HepG2 (cell line): ENCODE measurements around the gene BAHCC1. TPM values are rescaled to one million over a fixed set of nuclear protein-coding genes. Genes with fewer than 3 reads are reported as not detected.

ENCODE experiments used
- ATAC-seq: fragments of 200-7000 bp; cut with Tn5 transposase; 3 replicates; pipeline ENCODE4 v1.9.1; 2020; ENCODE audit warnings: mild to moderate bottlenecking, moderate library complexity
- BruUV-seq: library from RNA; stranded (reverse); fragments of 400-500 nt; replicated peaks from 2 replicates; lab custom pipeline; 2021; lab: Mats Ljungman, UMichigan
- CTCF ChIA-PET: fragments of 300-600 bp; formaldehyde crosslinking; extraction: SDS; loops from one replicate; lab custom pipeline; 2021; ENCODE audit warnings: low total read pairs, inconsistent platforms, low intra/inter-chr PET ratio; lab: Yijun Ruan, JAX
- POLR2A ChIA-PET: fragments of 350-600 bp; sonication (Branson Sonifier 250); formaldehyde crosslinking; loops from one replicate; lab custom pipeline; 2020; ENCODE audit warnings: antibody characterized with exemption, inconsistent platforms; lab: Yijun Ruan, JAX
- DNase-seq: peaks from one replicate; pipeline ENCODE4 v3.0.0-alpha.2; 2015; ENCODE audit warnings: low spot score
- FAIRE-seq: peaks from 3 replicates; lab custom pipeline; 2011; peaks lifted over from hg19 to GRCh38; lab: Jason Lieb, UNC
- H2AFZ ChIP-seq: one replicate; pipeline ENCODE4 v1.6.1; 2011; ENCODE audit warnings: low read length, inconsistent platforms
- H3K27ac ChIP-seq: fragments of 300-600 bp; 3 replicates; pipeline ENCODE4 v1.8.0; 2011; ENCODE audit warnings: mixed run types, mild to moderate bottlenecking, mixed read lengths, low read length, inconsistent platforms; ENCODE audit not compliant: insufficient read depth; ENCODE audit errors: extremely low read length
- H3K27me3 ChIP-seq, 2 experiments: fragments of 200-600 bp in 1 of 2; 2 replicates in 1 of 2; 3 replicates in 1 of 2; pipeline versions ENCODE4 v1.6.0 to v1.8.0; 2011; ENCODE audit warnings: low read length in 2 of 2, mild to moderate bottlenecking in 2 of 2, moderate library complexity in 2 of 2, inconsistent platforms in 1 of 2; ENCODE audit not compliant: insufficient read depth in 2 of 2, control insufficient read depth in 1 of 2
- H3K36me3 ChIP-seq, 2 experiments: fragments of 200-600 bp in 1 of 2; replicated peaks in 1 of 2; 2 replicates in 1 of 2; 3 replicates in 1 of 2; pipeline versions ENCODE4 v1.5.1 to v1.8.0; 2011; ENCODE audit warnings: low read length in 2 of 2, inconsistent platforms in 1 of 2; ENCODE audit not compliant: insufficient read depth in 2 of 2, control insufficient read depth in 1 of 2
- H3K4me1 ChIP-seq: 2 replicates; pipeline ENCODE4 v1.5.1; 2012; ENCODE audit warnings: low read length, inconsistent platforms; ENCODE audit not compliant: insufficient read depth
- H3K4me2 ChIP-seq: 2 replicates; pipeline ENCODE4 v1.6.0; 2011; ENCODE audit warnings: low read depth, low read length, inconsistent platforms
- H3K4me3 ChIP-seq, 3 experiments: fragments of 200-600 bp in 1 of 3; sonication (generic), shearing (Covaris generic) in 1 of 3; replicated peaks in 1 of 3; 2 replicates each; pipeline ENCODE4 v1.5.1; 2011 to 2016; ENCODE audit warnings: low read length in 3 of 3, inconsistent platforms in 2 of 3, low read depth in 2 of 3, mild to moderate bottlenecking in 2 of 3, control low read depth in 1 of 3, mixed read lengths in 1 of 3; ENCODE audit not compliant: insufficient read depth in 1 of 3
- H3K79me2 ChIP-seq: one replicate; pipeline ENCODE4 v1.6.1; 2011; ENCODE audit warnings: low read length, inconsistent platforms; ENCODE audit not compliant: insufficient read depth
- H3K9ac ChIP-seq: 2 replicates; pipeline ENCODE4 v1.6.0; 2011; ENCODE audit warnings: mild to moderate bottlenecking, low read depth, low read length, inconsistent platforms; ENCODE audit not compliant: insufficient read depth
- H3K9me3 ChIP-seq: 2 replicates; pipeline ENCODE4 v1.5.1; 2012; ENCODE audit warnings: mild to moderate bottlenecking, low read length
- H4K20me1 ChIP-seq: 2 replicates; pipeline ENCODE4 v1.6.0; 2011; ENCODE audit warnings: inconsistent platforms, mild to moderate bottlenecking, low read length, moderate library complexity; ENCODE audit not compliant: insufficient read depth
- BORCS8-MEF2B ChIP-seq: sonication (generic); formaldehyde crosslinking; IDR thresholded peaks from 2 replicates; pipeline ENCODE4 v1.8.0; 2022; ENCODE audit warnings: mild to moderate bottlenecking, missing genetic modification reagents
- DNMT3B ChIP-seq: conservative IDR thresholded peaks from 2 replicates; pipeline ENCODE4 v1.6.1; 2016; ENCODE audit warnings: missing biosample characterization, control low read depth
- FOXA1 ChIP-seq, 2 experiments: fragments of 450-650 bp in 1 of 2; sonication (generic) in 1 of 2; formaldehyde crosslinking in 1 of 2; IDR thresholded peaks; 2 replicates each; pipeline versions ENCODE4 v1.4.0 to v1.6.1; 2016 to 2020; ENCODE audit warnings: missing genetic modification reagents in 1 of 2
- FOXA3 ChIP-seq: IDR thresholded peaks from 2 replicates; pipeline ENCODE4 v1.6.1; 2016; ENCODE audit warnings: missing genetic modification reagents, missing compliant biosample characterization
- GATA4 ChIP-seq: sonication (generic); IDR thresholded peaks from 2 replicates; pipeline ENCODE4 v1.6.1; 2016; ENCODE audit warnings: antibody characterized with exemption, low read depth, borderline replicate concordance
- LCORL ChIP-seq, 2 experiments: fragments of 450-650 bp in 1 of 2; sonication (generic) in 1 of 2; formaldehyde crosslinking in 1 of 2; IDR thresholded peaks; 2 replicates each; pipeline versions ENCODE4 v1.5.0 to v1.6.1; 2017 to 2020; ENCODE audit warnings: antibody characterized with exemption in 1 of 2, missing genetic modification reagents in 1 of 2
- MLLT10 ChIP-seq: sonication (generic); formaldehyde crosslinking; IDR thresholded peaks from 2 replicates; pipeline ENCODE4 v1.4.0; 2020; ENCODE audit warnings: missing genetic modification reagents
- NCOA1 ChIP-seq: sonication (generic); formaldehyde crosslinking; IDR thresholded peaks from 2 replicates; pipeline ENCODE4 v1.9.0; 2021; ENCODE audit warnings: missing genetic modification reagents
- PATZ1 ChIP-seq: sonication (generic); formaldehyde crosslinking; IDR thresholded peaks from 2 replicates; pipeline ENCODE4 v1.4.0; 2020; ENCODE audit warnings: missing genetic modification reagents
- SRY ChIP-seq: sonication (generic); formaldehyde crosslinking; IDR thresholded peaks from 2 replicates; pipeline ENCODE4 v1.8.0; 2022; ENCODE audit warnings: mild to moderate bottlenecking, missing genetic modification reagents
- ZBTB8A ChIP-seq: sonication (generic); formaldehyde crosslinking; IDR thresholded peaks from 2 replicates; pipeline ENCODE4 v1.4.0; 2020; ENCODE audit warnings: mild to moderate bottlenecking, low read depth, missing genetic modification reagents, borderline replicate concordance
- ZKSCAN1 ChIP-seq: fragments of 150-350 bp; IDR thresholded peaks from 2 replicates; pipeline ENCODE4 v1.6.1; 2014; ENCODE audit warnings: low read length
- ZNF143 ChIP-seq: sonication (generic); formaldehyde crosslinking; IDR thresholded peaks from 2 replicates; pipeline ENCODE4 v1.4.0; 2020; ENCODE audit warnings: missing genetic modification reagents
- ZNF788 ChIP-seq: sonication (generic); formaldehyde crosslinking; IDR thresholded peaks from 2 replicates; pipeline ENCODE4 v1.5.0; 2020; ENCODE audit warnings: mild to moderate bottlenecking, missing genetic modification reagents, borderline replicate concordance
- ZSCAN21 ChIP-seq: sonication (generic); formaldehyde crosslinking; IDR thresholded peaks from 2 replicates; pipeline ENCODE4 v1.8.0; 2022; ENCODE audit warnings: mild to moderate bottlenecking, missing genetic modification reagents, moderate library complexity, borderline replicate concordance
- WGBS: methylation state at CpG from one replicate; pipeline ENCODE4 v1.1.6; 2017; ENCODE audit warnings: low lambda C conversion rate; 5-methylcytosine and 5-hydroxymethylcytosine counted together
- in situ Hi-C: cut with HindIII; loops from 2 replicates; pipeline ENCODE4 v1.10.0; 2017; ENCODE audit warnings: low pct_unique_long_range_greater_than_20kb; ENCODE audit not compliant: extremely low pct_ligation_motif_present
- intact Hi-C: fragments of 100-400 bp; cut with micrococcal nuclease; formaldehyde crosslinking; loops from one replicate; pipeline ENCODE4 v1.10.0; 2022; ENCODE audit not compliant: unreplicated experiment
- polyA plus RNA-seq, 8 experiments: library from polyadenylated mRNA; depleted of rRNA in 3 of 8; stranded (reverse) in 7 of 8; unstranded in 1 of 8; fragments of >200 nt; fragmentation: Illumina TruSeq in 4 of 8; extraction: Trizol in 4 of 8; gene quantifications; 2 replicates each; pipeline versions ENCODE4 v1.2.1 to v1.2.3, GENCODE V29; 2011 to 2016; ENCODE audit warnings: low read depth in 4 of 8, missing spikeins in 1 of 8, mixed read lengths in 1 of 8; ENCODE audit not compliant: insufficient read depth in 1 of 8
- total RNA-seq, 5 experiments: library from RNA; depleted of rRNA; stranded (reverse); fragments of >200 nt; fragmentation: Illumina TruSeq; extraction: Trizol; gene quantifications; 2 replicates each; pipeline ENCODE4 v1.2.3, GENCODE V29; 2016; ENCODE audit warnings: low read depth in 1 of 5
- TF ChIP-seq, protein P1 (sequence below), 2 experiments: sonication (generic) in 1 of 2; formaldehyde crosslinking in 1 of 2; IDR thresholded peaks; 2 replicates each; pipeline versions ENCODE4 v1.4.0 to v1.6.1; 2018 to 2020; ENCODE audit warnings: missing genetic modification reagents in 2 of 2, borderline replicate concordance in 1 of 2, low read depth in 1 of 2, mild to moderate bottlenecking in 1 of 2, missing biosample characterization in 1 of 2

BAHCC1 gene
- total and polyA plus RNA-seq, 2 of the 13 experiments (the other 11 are each of a cell fraction or from before 2014, with no cell fraction given) = 1.4 to 1.7 TPM

DNA sequence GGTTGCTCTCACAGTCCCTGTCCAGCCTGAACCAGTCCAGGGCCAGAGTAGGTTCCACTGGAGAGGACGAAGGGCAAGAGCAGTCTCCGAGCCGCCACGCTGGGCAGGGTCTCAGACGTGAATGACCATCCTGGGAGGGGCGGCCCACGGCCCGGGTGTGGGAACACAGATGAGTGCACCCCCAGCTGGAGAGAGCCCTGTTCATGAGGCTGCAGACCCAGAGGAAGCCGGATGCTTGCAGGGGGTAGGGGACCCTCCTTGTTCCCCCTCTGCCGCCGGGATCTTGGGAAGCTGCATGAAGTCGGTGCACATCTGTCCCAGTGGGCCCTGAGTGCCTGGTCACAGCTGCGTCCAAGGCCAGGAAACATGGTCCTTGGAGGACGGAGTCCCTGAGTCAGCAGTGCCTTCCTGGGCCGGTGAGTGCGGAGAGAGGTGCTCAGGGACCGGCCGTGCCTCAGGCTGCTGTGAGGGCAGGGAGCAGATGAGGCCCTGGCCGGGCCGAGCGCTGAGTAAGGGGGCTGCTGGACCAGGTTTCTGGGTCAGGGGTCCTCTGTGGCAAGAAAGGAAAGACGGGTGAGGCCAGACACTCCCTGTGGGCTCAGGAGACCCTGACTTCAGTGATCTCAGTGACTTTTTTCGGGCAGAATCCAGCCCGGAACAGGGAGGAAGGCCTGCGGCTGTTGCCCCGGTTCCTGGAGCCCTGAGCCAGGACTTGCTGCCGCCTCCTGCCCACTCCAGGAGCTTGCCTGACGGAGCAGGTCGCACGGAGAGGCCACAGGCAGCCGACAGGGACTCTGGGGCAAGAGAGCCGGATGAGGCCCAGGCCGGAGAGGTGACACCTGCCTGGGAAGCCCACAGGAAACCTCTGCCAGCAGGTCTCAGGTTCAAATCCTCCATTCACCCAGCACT lies 71.6 kb downstream of the BAHCC1 start (continued):
- TF ChIP-seq LCORL (IDR thresholded peaks at IDR 0.05) (no peak), LCORL (CRISPR knock-in tag; IDR thresholded peaks at IDR 0.05) (peak; percentile 54; the same call in 1 of the 2 replicates)
- TF ChIP-seq, all 625 proteins: peak for 54

GRCh38 chr17:81468111-81468769 lies 73.0 kb downstream of the BAHCC1 start:
- in situ Hi-C loops (no loop called here), intact Hi-C loops (loop anchor here (1.0 kb wide), 1 partner anchor 40 kb away; no protein-coding TSS in a partner anchor)
- CTCF ChIA-PET = no interaction called here
- H4K20me1 ChIP-seq = no peaks in the 10 kb centered on the region
- POLR2A ChIA-PET = no interaction called here
- peak; percentile 23 for ATAC-seq
- H3K27me3 ChIP-seq = peaks cover 3 to 32% of the 10 kb centered on the region in 2 experiments; a peak in 4 of 5 replicates
- no peaks in the 10 kb centered on the region for H3K36me3 ChIP-seq
- H3K27ac ChIP-seq = no peak overlapping the region
- peak; percentile 76 for FAIRE-seq
- no peak overlapping the region for H2AFZ ChIP-seq
- H3K4me1 ChIP-seq = peaks cover 46% of the 10 kb centered on the region
- WGBS = 14% methylated on average over 10 of the region's 18 CpGs
- H3K9me3 ChIP-seq = no peaks in the 10 kb centered on the region
- no peaks in the 10 kb centered on the region for H3K79me2 ChIP-seq
- H3K4me3 ChIP-seq = peak overlapping the region; percentile 12 to 51 (median 38); a peak in 5 of 6 replicates
- H3K4me2 ChIP-seq = peak overlapping the region; percentile 85
- H3K9ac ChIP-seq = peak overlapping the region; percentile 27; the same call in 1 of the 2 replicates
- BruUV-seq = no TSS peak
- peak; percentile 79 for DNase-seq
- TF ChIP-seq SRY (CRISPR knock-in tag) = no peak
- TF ChIP-seq ZBTB8A (CRISPR knock-in tag) = no peak
- 0 out of 2 replicates have a peak, but pooled peaks have one; percentile 59 for TF ChIP-seq BORCS8-MEF2B (CRISPR knock-in tag)
- TF ChIP-seq ZKSCAN1 = no peak
- no peak for TF ChIP-seq DNMT3B (CRISPR knock-in tag)
- no peak for TF ChIP-seq GATA4
- TF ChIP-seq MLLT10 = no peak
- TF ChIP-seq FOXA3 (CRISPR knock-in tag) = 0 out of 2 replicates have a peak, but pooled peaks have one; percentile 5
- no peak for TF ChIP-seq NCOA1 (CRISPR knock-in tag)
- TF ChIP-seq, protein P1, sequence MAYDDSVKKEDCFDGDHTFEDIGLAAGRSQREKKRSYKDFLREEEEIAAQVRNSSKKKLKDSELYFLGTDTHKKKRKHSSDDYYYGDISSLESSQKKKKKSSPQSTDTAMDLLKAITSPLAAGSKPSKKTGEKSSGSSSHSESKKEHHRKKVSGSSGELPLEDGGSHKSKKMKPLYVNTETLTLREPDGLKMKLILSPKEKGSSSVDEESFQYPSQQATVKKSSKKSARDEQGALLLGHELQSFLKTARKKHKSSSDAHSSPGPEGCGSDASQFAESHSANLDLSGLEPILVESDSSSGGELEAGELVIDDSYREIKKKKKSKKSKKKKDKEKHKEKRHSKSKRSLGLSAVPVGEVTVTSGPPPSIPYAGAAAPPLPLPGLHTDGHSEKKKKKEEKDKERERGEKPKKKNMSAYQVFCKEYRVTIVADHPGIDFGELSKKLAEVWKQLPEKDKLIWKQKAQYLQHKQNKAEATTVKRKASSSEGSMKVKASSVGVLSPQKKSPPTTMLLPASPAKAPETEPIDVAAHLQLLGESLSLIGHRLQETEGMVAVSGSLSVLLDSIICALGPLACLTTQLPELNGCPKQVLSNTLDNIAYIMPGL (CRISPR knock-in tag; IDR thresholded peaks at IDR 0.05; ENCODE audit: borderline replicate concordance in 1 of 2, low read depth in 1 of 2) = no peak
- TF ChIP-seq PATZ1 (CRISPR knock-in tag) = peak; percentile 44; the same call in 1 of the 2 replicates
- no peak for TF ChIP-seq ZNF788 (CRISPR knock-in tag)
- TF ChIP-seq ZSCAN21 = no peak
- 0 out of 2 replicates have a peak, but pooled peaks have one; percentile 24 for TF ChIP-seq ZNF143 (CRISPR knock-in tag)
- no peak for TF ChIP-seq FOXA1 (IDR thresholded peaks at IDR 0.05)
- 0 out of 2 replicates have a peak, but pooled peaks have one; percentile 20 for TF ChIP-seq FOXA1 (CRISPR knock-in tag; IDR thresholded peaks at IDR 0.05)
